Measurements from ENCODE around the gene STK24.

STK24 gene

DNA sequence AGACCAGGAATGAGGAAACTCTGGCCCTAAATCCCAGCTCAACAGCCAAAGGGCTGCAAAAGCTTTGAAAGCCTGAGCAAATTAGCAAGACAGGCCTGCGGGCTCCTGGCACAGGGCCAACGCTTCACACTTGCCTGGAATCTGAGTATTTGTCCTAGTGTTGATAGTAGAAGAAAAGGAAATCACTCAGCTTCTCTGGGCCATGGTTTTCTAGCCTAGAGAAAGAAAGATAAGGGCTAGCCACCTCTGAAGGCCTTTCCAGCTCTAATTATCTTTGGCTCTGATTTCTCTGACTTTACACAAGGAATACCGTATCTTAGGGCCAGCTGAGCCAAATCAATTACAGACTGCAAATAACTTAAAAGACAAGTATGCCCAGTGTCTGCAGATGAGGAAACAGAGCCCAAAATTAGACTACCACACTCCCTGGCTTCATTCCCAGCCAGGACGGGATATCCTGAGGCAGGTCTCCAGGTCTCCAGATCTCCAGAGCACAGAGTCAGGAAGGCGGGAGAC is 69.6 kb downstream of the STK24 start:
- TF ChIP-seq CTCF (IDR thresholded peaks at IDR 0.05; ENCODE audit: unreplicated experiment in 3 of 3), result no peak
- no peak overlapping the region for H3K4me3 Mint-ChIP-seq
- H3K4me1 Mint-ChIP-seq, result peaks cover 74% of the 10 kb centered on the region
- H3K27me3 Mint-ChIP-seq (ENCODE audit: low read depth), result peaks cover 7% of the 10 kb centered on the region
- peaks cover 18% of the 10 kb centered on the region for H3K36me3 Mint-ChIP-seq (ENCODE audit: low read depth)
- no peaks in the 10 kb centered on the region for H3K9me3 Mint-ChIP-seq
- peak overlapping the region; percentile 4 to 65 (median 6) for H3K27ac Mint-ChIP-seq

DNA sequence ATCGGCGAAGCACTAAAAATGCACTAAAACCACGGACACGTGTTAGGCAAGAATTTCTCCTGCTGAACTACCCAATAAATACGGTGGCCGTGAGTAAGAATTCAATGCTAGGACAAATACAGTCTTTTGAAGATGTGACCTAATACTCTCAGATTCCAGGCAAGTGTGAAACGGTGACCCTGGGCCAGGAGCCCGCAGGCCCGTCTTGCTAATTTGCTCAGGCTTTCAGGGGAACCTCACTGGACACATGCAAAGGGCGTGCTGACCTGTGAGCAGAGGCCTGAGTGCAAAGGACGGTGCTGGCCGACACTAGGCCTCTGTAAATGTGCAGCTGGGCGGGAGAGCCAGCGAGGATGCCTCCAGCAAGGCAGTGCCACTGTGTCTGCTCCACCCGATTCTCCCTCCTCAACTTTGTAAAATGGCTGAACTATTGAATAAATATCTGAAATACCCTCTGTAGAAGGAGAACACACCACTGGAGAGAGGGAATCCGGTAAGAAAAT is 70.1 kb downstream of the STK24 start:
- H3K27ac Mint-ChIP-seq, result peak overlapping the region; percentile 4 to 65 (median 6)
- peaks cover 3% of the 10 kb centered on the region for H3K27me3 Mint-ChIP-seq (ENCODE audit: low read depth)
- H3K4me1 Mint-ChIP-seq, result peaks cover 80% of the 10 kb centered on the region
- H3K9me3 Mint-ChIP-seq, result no peaks in the 10 kb centered on the region
- TF ChIP-seq CTCF (IDR thresholded peaks at IDR 0.05; ENCODE audit: unreplicated experiment in 3 of 3), result no peak
- H3K4me3 Mint-ChIP-seq, result no peak overlapping the region
- H3K36me3 Mint-ChIP-seq (ENCODE audit: low read depth), result peaks cover 16% of the 10 kb centered on the region

DNA sequence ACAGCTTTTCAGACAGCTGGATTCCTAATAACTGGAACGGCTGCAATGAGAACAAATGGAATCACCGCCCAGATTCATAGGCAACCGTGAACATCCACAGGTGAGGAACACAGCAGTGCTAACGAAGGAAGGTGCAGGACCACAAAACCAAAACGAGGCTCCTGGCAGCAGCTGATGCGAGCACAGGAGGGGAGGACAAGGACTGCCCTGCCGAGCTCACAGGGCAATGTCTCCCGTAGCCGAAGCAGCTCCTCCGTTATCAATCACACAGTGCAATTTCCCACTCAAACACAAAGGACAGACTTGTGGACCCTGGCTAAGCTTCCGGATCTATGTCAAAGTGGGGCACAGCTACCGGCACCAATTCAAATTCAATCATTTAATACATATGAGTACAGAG is 70.6 kb downstream of the STK24 start:
- no peak for TF ChIP-seq CTCF (IDR thresholded peaks at IDR 0.05; ENCODE audit: unreplicated experiment in 3 of 3)
- no peak overlapping the region for H3K4me3 Mint-ChIP-seq
- H3K9me3 Mint-ChIP-seq, result no peaks in the 10 kb centered on the region
- H3K27me3 Mint-ChIP-seq (ENCODE audit: low read depth), result peaks cover 3% of the 10 kb centered on the region
- peaks cover 12% of the 10 kb centered on the region for H3K36me3 Mint-ChIP-seq (ENCODE audit: low read depth)
- peak overlapping the region; percentile 4 to 65 (median 6) for H3K27ac Mint-ChIP-seq
- H3K4me1 Mint-ChIP-seq, result peaks cover 81% of the 10 kb centered on the region

- Mint-ChIP-seq H3K4me1 (peaks cover 81% of the 10 kb centered on the region), H3K27ac (peak overlapping the region in 2 of 3 experiments; percentile 4 to 5)
These were observed 71.7 kb downstream of the STK24 start for GRCh38 chr13:98505217-98505616.

DNA sequence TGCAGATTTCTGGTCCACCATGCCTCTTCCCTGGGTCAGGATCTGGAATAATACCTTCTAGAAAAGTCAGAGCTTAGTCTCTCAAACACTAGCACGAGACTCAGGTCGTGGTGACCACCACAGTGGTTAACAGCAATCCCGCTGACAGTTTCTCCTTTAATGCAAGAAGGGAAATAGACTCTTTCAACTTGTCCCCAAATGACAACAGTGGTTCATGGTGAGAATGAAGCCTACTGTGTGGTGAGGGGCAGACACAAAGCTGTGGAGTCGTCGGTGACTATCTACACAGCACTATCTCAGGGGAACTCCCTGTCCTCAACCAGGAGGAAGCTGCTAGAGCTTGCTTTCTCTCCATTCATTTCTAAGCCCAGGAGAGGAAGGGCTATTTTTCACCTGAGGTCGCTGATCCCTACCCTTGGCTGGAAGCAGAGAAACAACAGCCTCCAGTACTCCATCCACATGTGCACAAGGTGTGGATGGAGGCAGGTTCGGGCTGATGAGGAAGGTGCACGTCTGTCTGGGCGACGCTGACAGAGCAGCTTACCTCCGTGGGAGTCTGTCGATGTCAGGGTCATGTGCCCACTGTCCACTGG is 72.4 kb downstream of the STK24 start:
- peak overlapping the region; percentile 47 to 83 (median 48) for H3K27ac Mint-ChIP-seq
- H3K27me3 Mint-ChIP-seq (ENCODE audit: low read depth), result peaks cover 3% of the 10 kb centered on the region
- H3K4me3 Mint-ChIP-seq, result no peak overlapping the region
- H3K4me1 Mint-ChIP-seq, result peaks cover 76% of the 10 kb centered on the region
- peaks cover 15% of the 10 kb centered on the region for H3K36me3 Mint-ChIP-seq (ENCODE audit: low read depth)
- no peak for TF ChIP-seq CTCF (IDR thresholded peaks at IDR 0.05; ENCODE audit: unreplicated experiment in 3 of 3)
- no peaks in the 10 kb centered on the region for H3K9me3 Mint-ChIP-seq

More at GRCh38 chr13:98505217-98505616, 71.7 kb downstream of the STK24 start:
- TF ChIP-seq CTCF (IDR thresholded peaks at IDR 0.05; ENCODE audit: unreplicated experiment in 3 of 3), result no peak
- Mint-ChIP-seq H3K4me3 (no peak overlapping the region), H3K9me3 (no peaks in the 10 kb centered on the region), H3K36me3 (ENCODE audit: low read depth) (peaks cover 7% of the 10 kb centered on the region), H3K27me3 (ENCODE audit: low read depth) (peaks cover 3% of the 10 kb centered on the region)

DNA sequence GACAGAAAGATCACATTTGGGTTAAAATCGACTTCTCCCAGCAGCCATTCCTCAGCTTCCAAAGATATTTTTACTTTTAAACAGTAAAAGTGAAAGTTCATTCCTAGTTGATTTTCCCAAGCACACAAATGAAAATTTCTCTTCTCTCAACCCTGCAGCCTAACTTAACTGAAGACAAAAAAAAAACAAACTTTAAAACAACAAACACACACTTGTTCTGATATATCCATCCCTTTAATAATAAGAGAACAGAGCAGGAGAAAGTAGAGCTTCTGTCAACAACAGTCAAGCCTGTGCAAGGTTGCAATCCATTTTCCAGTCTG is 72.9 kb downstream of the STK24 start:
- no peaks in the 10 kb centered on the region for H3K9me3 Mint-ChIP-seq
- H3K4me1 Mint-ChIP-seq, result peaks cover 71% of the 10 kb centered on the region
- no peak for TF ChIP-seq CTCF (IDR thresholded peaks at IDR 0.05; ENCODE audit: unreplicated experiment in 3 of 3)
- H3K27ac Mint-ChIP-seq, result peak overlapping the region; percentile 47 to 83 (median 48)
- peaks cover 19% of the 10 kb centered on the region for H3K36me3 Mint-ChIP-seq (ENCODE audit: low read depth)
- peaks cover 3% of the 10 kb centered on the region for H3K27me3 Mint-ChIP-seq (ENCODE audit: low read depth)
- H3K4me3 Mint-ChIP-seq, result peak overlapping the region; percentile 1 to 5 (median 2)
